IPS-20b (cell line): Measurements from ENCODE around the gene PLS3.

ENCODE experiments used
- H3K27ac ChIP-seq: one replicate; pipeline ENCODE4 v1.5.1; 2013; ENCODE audit warnings: low read length
- H3K27me3 ChIP-seq: 2 replicates; pipeline ENCODE4 v1.6.1; 2013; ENCODE audit warnings: mild to moderate bottlenecking, low read length, inconsistent platforms; ENCODE audit not compliant: insufficient read depth
- H3K36me3 ChIP-seq: 2 replicates; pipeline ENCODE4 v1.6.1; 2013; ENCODE audit warnings: low read depth, mild to moderate bottlenecking, inconsistent platforms, low read length, moderate library complexity; ENCODE audit not compliant: insufficient read depth
- H3K4me1 ChIP-seq: 2 replicates; pipeline ENCODE4 v1.6.1; 2013; ENCODE audit warnings: mild to moderate bottlenecking, control low read depth, inconsistent platforms, low read length, moderate library complexity; ENCODE audit not compliant: insufficient read depth
- H3K4me3 ChIP-seq: 2 replicates; pipeline ENCODE4 v1.5.1; 2013; ENCODE audit warnings: mild to moderate bottlenecking, low read length, inconsistent platforms
- H3K9ac ChIP-seq: 2 replicates; pipeline ENCODE4 v1.6.1; 2013; ENCODE audit warnings: low read depth, mild to moderate bottlenecking, inconsistent platforms, low read length, moderate library complexity
- H3K9me3 ChIP-seq: 2 replicates; pipeline ENCODE4 v1.6.1; 2013; ENCODE audit warnings: mild to moderate bottlenecking, low read depth, low read length, inconsistent platforms; ENCODE audit not compliant: insufficient read depth

PLS3 gene, protein sequence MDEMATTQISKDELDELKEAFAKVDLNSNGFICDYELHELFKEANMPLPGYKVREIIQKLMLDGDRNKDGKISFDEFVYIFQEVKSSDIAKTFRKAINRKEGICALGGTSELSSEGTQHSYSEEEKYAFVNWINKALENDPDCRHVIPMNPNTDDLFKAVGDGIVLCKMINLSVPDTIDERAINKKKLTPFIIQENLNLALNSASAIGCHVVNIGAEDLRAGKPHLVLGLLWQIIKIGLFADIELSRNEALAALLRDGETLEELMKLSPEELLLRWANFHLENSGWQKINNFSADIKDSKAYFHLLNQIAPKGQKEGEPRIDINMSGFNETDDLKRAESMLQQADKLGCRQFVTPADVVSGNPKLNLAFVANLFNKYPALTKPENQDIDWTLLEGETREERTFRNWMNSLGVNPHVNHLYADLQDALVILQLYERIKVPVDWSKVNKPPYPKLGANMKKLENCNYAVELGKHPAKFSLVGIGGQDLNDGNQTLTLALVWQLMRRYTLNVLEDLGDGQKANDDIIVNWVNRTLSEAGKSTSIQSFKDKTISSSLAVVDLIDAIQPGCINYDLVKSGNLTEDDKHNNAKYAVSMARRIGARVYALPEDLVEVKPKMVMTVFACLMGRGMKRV

DNA sequence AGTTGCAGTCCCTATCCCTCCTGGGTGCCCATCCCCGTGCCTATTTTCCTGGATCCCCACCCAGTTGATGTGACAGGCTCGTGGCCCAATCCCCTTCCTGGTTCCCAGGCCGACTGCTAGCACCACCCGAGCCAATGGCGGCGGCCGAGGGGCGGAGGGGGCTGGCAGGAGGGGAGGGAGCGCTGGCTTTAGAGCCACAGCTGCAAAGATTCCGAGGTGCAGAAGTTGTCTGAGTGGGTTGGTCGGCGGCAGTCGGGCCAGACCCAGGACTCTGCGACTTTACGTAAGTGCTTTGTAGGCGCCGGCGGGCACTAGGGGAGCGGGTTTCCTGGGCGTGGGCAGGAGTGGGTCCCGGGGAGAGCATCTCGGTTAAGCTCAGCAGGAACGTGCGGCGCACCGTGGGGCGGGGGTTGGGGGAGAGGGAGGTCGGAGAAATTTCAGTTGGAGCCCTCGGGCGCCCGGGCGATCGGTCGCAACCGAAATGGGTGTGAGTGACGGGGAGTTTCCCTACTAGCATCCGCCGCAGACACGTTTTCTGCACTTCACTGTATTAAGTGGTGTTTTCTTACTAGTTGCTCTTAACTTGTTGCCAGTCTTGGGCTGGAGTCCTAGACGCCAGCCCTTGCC is at the start of gene PLS3:
PLS3 (plus strand) TSS at position 197 of the 627 bp plus-strand sequence. CDS start 49,077 bp downstream, outside the sequence.
- peak within 1 kb of the TSS; percentile 56 for H3K27ac ChIP-seq
- peaks cover 5% of the 10 kb centered on the region; the same call in 1 of the 2 replicates for H3K4me1 ChIP-seq
- H3K36me3 ChIP-seq, result no peaks in the 10 kb centered on the region; the same call in 1 of the 2 replicates
- no peaks in the 10 kb centered on the region for H3K27me3 ChIP-seq
- H3K9me3 ChIP-seq, result no peaks in the 10 kb centered on the region
- H3K4me3 ChIP-seq, result peak within 1 kb of the TSS; percentile 89
- peak within 1 kb of the TSS; percentile 88 for H3K9ac ChIP-seq

DNA sequence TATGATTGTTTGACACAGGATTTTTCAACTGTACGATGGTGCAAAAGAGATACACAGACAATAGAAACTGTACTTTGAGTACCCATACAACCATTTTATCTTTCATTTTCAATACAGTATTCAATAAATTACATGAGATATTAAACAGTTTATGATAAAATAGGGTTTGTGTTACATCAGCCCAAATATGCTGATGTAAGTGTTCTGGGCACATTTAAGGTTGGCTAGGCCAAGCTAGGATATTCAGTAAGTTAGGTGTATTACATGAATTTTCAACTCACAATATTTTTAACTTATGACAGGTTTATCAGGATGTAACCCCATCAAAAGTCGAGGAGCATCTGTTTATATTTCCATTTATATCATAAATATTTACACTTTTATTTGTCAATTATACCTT is 42.9 kb upstream of the PLS3 start:
- H3K27me3 ChIP-seq, result no peaks in the 10 kb centered on the region
- H3K36me3 ChIP-seq, result no peaks in the 10 kb centered on the region
- H3K9me3 ChIP-seq, result no peaks in the 10 kb centered on the region
- H3K27ac ChIP-seq, result no peak overlapping the region
- H3K4me1 ChIP-seq, result no peaks in the 10 kb centered on the region
- H3K4me3 ChIP-seq, result no peak overlapping the region
- no peak overlapping the region for H3K9ac ChIP-seq

DNA sequence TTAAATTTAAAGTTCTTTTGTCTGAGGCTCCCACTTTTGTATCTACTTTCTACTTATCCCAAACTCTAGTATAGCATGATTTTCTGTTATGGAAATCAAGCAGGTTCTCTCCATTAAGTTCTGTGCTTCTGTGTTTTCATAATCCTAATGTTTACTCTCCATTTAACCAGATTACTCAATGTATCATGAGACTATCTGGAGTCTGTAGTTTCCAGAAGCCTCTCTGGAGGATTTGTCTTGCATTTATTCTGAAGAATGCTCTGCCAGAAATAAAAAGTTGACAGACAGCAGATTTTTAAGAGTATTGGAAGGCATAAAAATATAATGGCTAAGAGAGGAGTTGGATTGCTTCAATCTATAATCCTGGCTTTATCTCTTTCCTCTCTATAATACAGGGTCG is 39.2 kb upstream of the PLS3 start:
- no peak overlapping the region for H3K27ac ChIP-seq
- H3K27me3 ChIP-seq, result no peaks in the 10 kb centered on the region
- no peak overlapping the region for H3K4me3 ChIP-seq
- no peaks in the 10 kb centered on the region for H3K9me3 ChIP-seq
- H3K9ac ChIP-seq, result no peak overlapping the region
- H3K4me1 ChIP-seq, result no peaks in the 10 kb centered on the region
- no peaks in the 10 kb centered on the region for H3K36me3 ChIP-seq

DNA sequence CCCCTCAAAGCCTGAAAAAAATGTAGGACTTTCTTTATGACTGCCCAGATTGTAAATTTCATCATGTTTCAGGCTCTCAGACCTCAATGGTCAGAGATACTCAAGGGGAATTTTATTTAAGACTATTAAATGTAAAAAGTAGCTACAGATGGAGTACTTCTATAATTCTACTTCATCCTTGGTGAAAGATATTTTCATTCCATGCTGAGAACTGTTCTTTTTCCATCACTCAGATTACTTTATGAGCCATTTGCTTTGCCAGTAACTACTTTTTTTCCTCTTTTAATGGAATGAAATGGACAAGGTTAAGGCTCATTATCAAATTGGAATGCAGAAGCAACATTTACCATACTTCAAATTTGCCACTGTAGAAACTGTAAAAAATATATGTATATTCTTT is 38.0 kb upstream of the PLS3 start:
- H3K36me3 ChIP-seq, result no peaks in the 10 kb centered on the region
- no peaks in the 10 kb centered on the region for H3K9me3 ChIP-seq
- no peak overlapping the region for H3K4me3 ChIP-seq
- no peak overlapping the region for H3K9ac ChIP-seq
- H3K27ac ChIP-seq, result no peak overlapping the region
- H3K4me1 ChIP-seq, result no peaks in the 10 kb centered on the region
- no peaks in the 10 kb centered on the region for H3K27me3 ChIP-seq

DNA sequence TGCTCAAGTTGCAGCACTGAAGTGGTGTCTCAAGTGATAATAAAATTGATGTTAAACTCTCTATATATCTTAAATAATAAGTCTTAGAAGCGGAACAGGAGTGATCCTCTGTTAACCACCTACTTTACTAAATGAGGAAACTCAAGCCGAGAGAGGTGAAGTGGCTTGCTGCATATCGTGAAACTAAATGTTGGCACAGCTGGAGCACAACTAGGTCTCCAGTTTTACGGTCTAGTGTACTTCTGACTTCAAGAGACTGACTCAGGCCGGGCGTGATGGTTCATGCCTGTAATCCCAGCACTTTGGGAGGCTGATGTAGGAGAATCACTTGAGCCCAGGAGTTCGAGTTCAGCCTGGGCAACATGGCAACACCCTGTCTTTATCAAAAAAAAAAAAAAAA is 35.5 kb upstream of the PLS3 start:
- no peaks in the 10 kb centered on the region for H3K4me1 ChIP-seq
- H3K9ac ChIP-seq, result no peak overlapping the region
- no peaks in the 10 kb centered on the region for H3K27me3 ChIP-seq
- H3K27ac ChIP-seq, result no peak overlapping the region
- H3K4me3 ChIP-seq, result no peak overlapping the region
- H3K9me3 ChIP-seq, result no peaks in the 10 kb centered on the region
- H3K36me3 ChIP-seq, result no peaks in the 10 kb centered on the region

DNA sequence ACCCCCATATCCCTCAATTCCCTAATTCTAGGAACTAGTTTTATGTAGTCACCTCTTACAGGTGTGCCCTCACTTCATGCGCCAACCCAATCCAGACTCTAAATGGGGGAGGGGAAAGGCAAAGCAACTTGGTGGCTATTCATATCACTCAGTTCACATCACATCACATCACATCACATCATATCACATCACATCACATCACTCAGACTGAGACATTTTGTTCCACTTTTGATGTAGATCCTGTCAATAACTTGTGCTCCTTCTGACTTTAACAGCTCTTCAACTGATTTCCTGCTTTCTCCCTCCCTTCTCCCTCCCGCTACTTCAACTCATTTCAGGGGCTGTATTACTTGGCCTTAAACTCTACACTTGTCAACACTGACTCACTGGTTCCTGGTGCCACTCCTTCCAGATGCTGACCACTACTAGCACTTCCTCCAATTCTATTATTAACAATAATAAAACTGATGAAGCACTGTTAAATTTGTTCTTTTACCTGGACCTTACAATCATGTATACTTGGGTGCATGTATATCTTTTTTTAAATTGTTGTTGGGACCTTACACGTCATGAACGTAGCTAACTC is 29.1 kb upstream of the PLS3 start:
- H3K27ac ChIP-seq, result no peak overlapping the region
- no peaks in the 10 kb centered on the region for H3K27me3 ChIP-seq
- H3K36me3 ChIP-seq, result no peaks in the 10 kb centered on the region
- H3K4me3 ChIP-seq, result no peak overlapping the region
- H3K9ac ChIP-seq, result no peak overlapping the region
- H3K4me1 ChIP-seq, result no peaks in the 10 kb centered on the region
- no peaks in the 10 kb centered on the region for H3K9me3 ChIP-seq

DNA sequence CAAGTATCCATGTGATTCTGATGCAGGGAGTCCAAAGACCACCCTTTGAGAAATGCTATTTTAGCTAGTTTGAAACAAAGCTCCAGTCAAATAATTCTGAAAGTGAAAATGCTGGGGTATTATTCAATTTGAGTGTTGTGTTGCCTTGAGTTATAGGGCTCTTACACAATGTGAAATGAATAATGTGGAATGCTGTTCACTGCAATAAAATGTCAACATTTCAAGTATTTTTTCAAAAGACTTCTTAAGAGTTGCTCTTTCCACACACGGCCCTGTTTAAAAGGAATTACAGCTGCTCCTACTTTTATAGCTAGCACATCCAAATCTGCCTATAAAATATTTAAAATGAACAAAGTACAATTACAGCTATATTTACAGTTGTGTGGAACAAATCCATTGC is 27.5 kb upstream of the PLS3 start:
- no peak overlapping the region for H3K27ac ChIP-seq
- no peaks in the 10 kb centered on the region for H3K9me3 ChIP-seq
- H3K4me3 ChIP-seq, result no peak overlapping the region
- H3K4me1 ChIP-seq, result no peaks in the 10 kb centered on the region
- H3K27me3 ChIP-seq, result no peaks in the 10 kb centered on the region
- no peaks in the 10 kb centered on the region for H3K36me3 ChIP-seq
- H3K9ac ChIP-seq, result no peak overlapping the region

DNA sequence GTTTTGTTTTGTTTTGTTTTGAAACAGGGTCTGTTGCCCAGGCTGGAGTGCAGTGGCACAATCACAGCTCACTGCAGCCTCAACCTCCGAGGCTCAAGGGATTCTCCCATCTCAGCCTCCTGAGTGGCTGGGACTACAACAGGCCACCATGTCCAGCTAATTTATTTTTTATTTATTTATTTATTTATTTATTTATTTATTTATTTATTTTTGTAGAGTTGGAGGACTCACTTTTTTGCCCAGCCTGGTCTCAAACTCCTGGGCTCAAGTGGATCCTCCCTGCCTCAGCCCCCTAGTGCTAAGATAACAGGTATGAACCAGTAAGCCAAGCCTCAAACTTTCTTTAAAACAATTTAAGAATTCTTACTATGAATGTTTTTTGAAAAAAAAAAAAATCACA is 26.6 kb upstream of the PLS3 start:
- Histone ChIP-seq H3K36me3 (no peaks in the 10 kb centered on the region), H3K9ac (no peak overlapping the region), H3K4me3 (no peak overlapping the region), H3K4me1 (no peaks in the 10 kb centered on the region), H3K27me3 (no peaks in the 10 kb centered on the region), H3K9me3 (no peaks in the 10 kb centered on the region), H3K27ac (no peak overlapping the region)

DNA sequence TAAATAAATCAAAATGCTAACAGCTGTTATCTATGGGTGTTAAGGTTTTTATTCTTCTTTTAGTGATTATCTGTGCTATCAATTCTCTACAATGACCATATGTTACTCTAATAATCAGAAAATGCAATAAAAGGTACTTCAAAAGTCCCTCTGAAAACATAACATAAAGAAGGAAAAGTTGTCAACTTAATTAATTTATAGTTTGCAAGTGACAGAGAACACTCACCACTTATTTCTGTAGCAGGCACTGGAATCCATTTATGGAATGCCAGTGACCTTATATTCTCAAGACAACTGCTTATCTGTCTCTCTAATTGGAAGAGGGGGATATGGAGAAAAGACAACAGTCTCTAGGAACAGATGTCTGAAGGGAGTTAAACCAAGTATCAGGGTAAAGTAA is 25.6 kb upstream of the PLS3 start:
- no peak overlapping the region for H3K9ac ChIP-seq
- no peaks in the 10 kb centered on the region for H3K27me3 ChIP-seq
- no peak overlapping the region for H3K27ac ChIP-seq
- no peaks in the 10 kb centered on the region for H3K9me3 ChIP-seq
- no peak overlapping the region for H3K4me3 ChIP-seq
- H3K36me3 ChIP-seq, result no peaks in the 10 kb centered on the region
- H3K4me1 ChIP-seq, result no peaks in the 10 kb centered on the region

DNA sequence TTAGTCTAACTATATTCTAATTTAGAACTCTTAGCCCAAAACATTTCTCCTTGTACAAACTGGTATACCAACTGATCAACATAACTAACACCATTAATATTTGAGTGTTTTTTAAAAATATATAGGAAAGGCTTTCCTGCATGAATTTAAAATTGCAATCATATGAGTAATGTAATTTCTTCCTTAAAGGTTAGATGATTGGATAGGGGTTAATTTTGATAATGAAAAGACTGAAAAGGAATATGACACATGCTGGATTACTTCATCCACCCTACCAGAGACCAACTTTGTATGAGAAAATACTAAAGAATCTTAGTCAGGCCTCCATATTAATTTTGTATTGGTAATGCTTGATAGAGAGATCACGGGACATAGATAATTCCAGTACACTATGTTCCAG is 25.1 kb upstream of the PLS3 start:
- Histone ChIP-seq H3K9ac (no peak overlapping the region), H3K9me3 (no peaks in the 10 kb centered on the region), H3K27ac (no peak overlapping the region), H3K36me3 (no peaks in the 10 kb centered on the region), H3K4me3 (no peak overlapping the region), H3K4me1 (no peaks in the 10 kb centered on the region), H3K27me3 (no peaks in the 10 kb centered on the region)

DNA sequence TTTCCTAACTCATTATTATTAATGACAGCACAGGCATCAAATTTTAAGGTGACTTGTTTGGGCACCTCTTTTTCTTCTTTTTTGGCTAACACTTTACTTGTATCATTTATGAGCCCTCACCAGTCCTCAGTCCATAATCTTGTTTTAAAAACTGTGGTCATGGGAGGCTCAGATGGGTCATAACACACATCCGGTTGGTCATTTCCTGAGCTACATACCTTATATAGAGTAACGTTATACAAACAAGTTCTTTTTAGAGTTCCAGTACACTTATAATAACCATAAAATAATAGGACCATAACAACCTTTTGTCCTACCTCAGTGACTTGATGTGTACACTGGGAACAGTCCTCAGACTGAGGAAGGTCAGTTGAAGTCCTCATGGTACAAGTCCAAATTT is 21.1 kb upstream of the PLS3 start:
- Histone ChIP-seq H3K36me3 (no peaks in the 10 kb centered on the region), H3K27ac (no peak overlapping the region), H3K9me3 (no peaks in the 10 kb centered on the region), H3K4me3 (no peak overlapping the region), H3K4me1 (no peaks in the 10 kb centered on the region), H3K9ac (no peak overlapping the region), H3K27me3 (no peaks in the 10 kb centered on the region)
